Endothelial cell of umbilical vein (primary cell): ENCODE measurements around the gene KRTCAP2. TPM values are rescaled to one million over a fixed set of nuclear protein-coding genes. Genes with fewer than 3 reads are reported as not detected.

Source experiments
- BruUV-seq: library from RNA; stranded (reverse); fragments of 400-500 nt; replicated peaks from 2 replicates; lab custom pipeline; 2021; lab: Mats Ljungman, UMichigan
- CTCF ChIA-PET: fragments of 300-600, 350-600 bp; sonication (Branson Sonifier 250); formaldehyde crosslinking; loops from one replicate; lab custom pipeline; 2021; ENCODE audit warnings: antibody characterized with exemption, inconsistent platforms; lab: Charles Lee
- POLR2A ChIA-PET: fragments of 300-600, 350-600 bp; sonication (Branson Sonifier 250); formaldehyde crosslinking; loops from one replicate; lab custom pipeline; 2021; ENCODE audit warnings: antibody characterized with exemption, inconsistent platforms; lab: Charles Lee
- DNase-seq: peaks from one replicate; pipeline ENCODE4 v3.0.0-alpha.2; 2011; ENCODE audit warnings: low read depth, low spot score
- FAIRE-seq: peaks from 2 replicates; lab custom pipeline; 2011; peaks lifted over from hg19 to GRCh38; lab: Jason Lieb, UNC
- H2AFZ ChIP-seq: 2 replicates; pipeline ENCODE4 v1.6.0; 2012; ENCODE audit warnings: low read depth, low read length, control low read depth, inconsistent platforms
- H3K27ac ChIP-seq: 2 replicates; pipeline ENCODE4 v1.5.1; 2011; ENCODE audit warnings: low read depth, mild to moderate bottlenecking, control low read depth, low read length, moderate library complexity; ENCODE audit not compliant: insufficient read depth
- H3K27me3 ChIP-seq, 2 experiments: 2 replicates each; pipeline versions ENCODE4 v1.6.0 to v1.6.1; 2011; ENCODE audit warnings: low read length in 2 of 2, mixed read lengths in 1 of 2; ENCODE audit not compliant: control insufficient read depth in 2 of 2, insufficient read depth in 2 of 2
- H3K36me3 ChIP-seq, 2 experiments: 2 replicates in 1 of 2; 3 replicates in 1 of 2; pipeline ENCODE4 v1.5.1; 2011; ENCODE audit warnings: low read length in 2 of 2, mild to moderate bottlenecking in 1 of 2, moderate library complexity in 1 of 2; ENCODE audit not compliant: control insufficient read depth in 2 of 2, insufficient read depth in 2 of 2; ENCODE audit errors: extremely low read depth in 1 of 2
- H3K4me1 ChIP-seq: 3 replicates; pipeline ENCODE4 v1.5.1; 2011; ENCODE audit warnings: mild to moderate bottlenecking, low read length; ENCODE audit not compliant: control insufficient read depth, insufficient read depth; ENCODE audit errors: extremely low read depth
- H3K4me2 ChIP-seq: 2 replicates; pipeline ENCODE4 v1.6.1; 2011; ENCODE audit warnings: low read length, control low read depth, mixed read lengths; ENCODE audit not compliant: insufficient read depth
- H3K4me3 ChIP-seq, 3 experiments: fragments of 200-600 bp in 1 of 3; sonication (generic), shearing (Covaris generic) in 1 of 3; replicated peaks in 1 of 3; 2 replicates each; pipeline ENCODE4 v1.5.1; 2011 to 2016; ENCODE audit warnings: control low read depth in 3 of 3, low read length in 3 of 3, mild to moderate bottlenecking in 2 of 3, inconsistent platforms in 1 of 3, low read depth in 1 of 3, moderate library complexity in 1 of 3; ENCODE audit not compliant: insufficient read depth in 1 of 3
- H3K79me2 ChIP-seq: 2 replicates; pipeline ENCODE4 v1.6.0; 2012; ENCODE audit warnings: low read length, inconsistent platforms; ENCODE audit not compliant: control insufficient read depth, insufficient read depth
- H3K9ac ChIP-seq: replicated peaks from 2 replicates; pipeline ENCODE3; 2011; ENCODE audit warnings: low read length, control low read depth; ENCODE audit not compliant: insufficient read depth; ENCODE audit errors: extremely low read depth
- H3K9me1 ChIP-seq: replicated peaks from 3 replicates; pipeline ENCODE4 v1.6.0; 2011; ENCODE audit warnings: mild to moderate bottlenecking, low read length; ENCODE audit not compliant: control insufficient read depth, insufficient read depth; ENCODE audit errors: extremely low read depth
- H3K9me3 ChIP-seq: replicated peaks from 2 replicates; pipeline ENCODE4 v1.5.1; 2012; ENCODE audit warnings: low read length, inconsistent platforms; ENCODE audit not compliant: control insufficient read depth, insufficient read depth
- H4K20me1 ChIP-seq: replicated peaks from 2 replicates; pipeline ENCODE3; 2011; ENCODE audit warnings: mild to moderate bottlenecking, low read length; ENCODE audit not compliant: control insufficient read depth, insufficient read depth; ENCODE audit errors: extremely low read depth
- CTCF ChIP-seq, 2 donors: IDR thresholded peaks; 1 replicate in 1 of 2; 2 replicates in 1 of 2; pipeline ENCODE4 v1.5.1; 2011; ENCODE audit warnings: low read length in 2 of 2, mild to moderate bottlenecking in 2 of 2, moderate library complexity in 2 of 2, control low read depth in 1 of 2, inconsistent platforms in 1 of 2, low read depth in 1 of 2; ENCODE audit not compliant: insufficient read depth in 1 of 2; ENCODE audit errors: extremely low read depth in 1 of 2
- EZH2 ChIP-seq: IDR thresholded peaks from 2 replicates; pipeline ENCODE4 v1.6.1; 2012; ENCODE audit warnings: borderline replicate concordance, low read depth, mild to moderate bottlenecking, moderate library complexity, low read length, inconsistent platforms; ENCODE audit not compliant: severe bottlenecking
- FOS ChIP-seq: IDR thresholded peaks from 2 replicates; pipeline ENCODE4 v1.6.1; 2011; ENCODE audit warnings: mild to moderate bottlenecking, low read length, moderate library complexity, borderline replicate concordance; ENCODE audit not compliant: insufficient read depth
- GATA2 ChIP-seq: IDR thresholded peaks from 2 replicates; pipeline ENCODE4 v1.7.0; 2011; ENCODE audit warnings: low read depth, mild to moderate bottlenecking, moderate library complexity, mixed read lengths, low read length; ENCODE audit not compliant: insufficient read length, insufficient read depth
- JUN ChIP-seq: IDR thresholded peaks from 2 replicates; pipeline ENCODE4 v1.6.1; 2011; ENCODE audit warnings: borderline replicate concordance, low read depth; ENCODE audit not compliant: insufficient read length, insufficient read depth
- MYC ChIP-seq: IDR thresholded peaks from one replicate; pipeline ENCODE4 v1.6.1; 2011; ENCODE audit warnings: mild to moderate bottlenecking, low read depth, low read length
- POLR2A ChIP-seq: IDR thresholded peaks from 2 replicates; pipeline ENCODE4 v1.6.1; 2012; ENCODE audit warnings: low read depth, mild to moderate bottlenecking, control low read depth, low read length
- POLR2AphosphoS5 ChIP-seq: IDR thresholded peaks from 2 replicates; pipeline ENCODE4 v1.6.1; 2012; ENCODE audit warnings: low read depth, mild to moderate bottlenecking, control low read depth, low read length, moderate library complexity; ENCODE audit not compliant: insufficient read depth
- dilution Hi-C: fragments of 300-500 bp; cut with MboI; formaldehyde crosslinking; loops from one replicate; pipeline ENCODE4 v1.15.0; 2019; ENCODE audit warnings: low sequenced_read_pairs; ENCODE audit not compliant: extremely low pct_ligation_motif_present
- intact Hi-C: fragments of 100-400 bp; cut with micrococcal nuclease; formaldehyde crosslinking; loops from one replicate; pipeline ENCODE4 v1.10.0; 2022
- polyA plus RNA-seq, 4 experiments: library from polyadenylated mRNA; depleted of rRNA in 3 of 4; stranded (reverse) in 3 of 4; unstranded in 1 of 4; fragments of >200 nt; gene quantifications; 2 replicates each; pipeline versions ENCODE4 v1.2.1 to v1.2.3, GENCODE V29; 2011 to 2012; ENCODE audit warnings: missing spikeins in 1 of 4
- total RNA-seq: library from RNA; stranded (reverse); gene quantifications from 2 replicates; pipeline ENCODE4 v1.2.3, GENCODE V29; 2021
- TF ChIP-seq, protein P1 (sequence below): IDR thresholded peaks from 2 replicates; pipeline ENCODE4 v1.6.1; 2011; ENCODE audit not compliant: insufficient read depth, insufficient read length

The KRTCAP2 gene
- total and polyA plus RNA-seq, 2 donors (not counting 3 experiments of a cell fraction or from before 2014, with no cell fraction given), result 207 to 362 TPM

DNA sequence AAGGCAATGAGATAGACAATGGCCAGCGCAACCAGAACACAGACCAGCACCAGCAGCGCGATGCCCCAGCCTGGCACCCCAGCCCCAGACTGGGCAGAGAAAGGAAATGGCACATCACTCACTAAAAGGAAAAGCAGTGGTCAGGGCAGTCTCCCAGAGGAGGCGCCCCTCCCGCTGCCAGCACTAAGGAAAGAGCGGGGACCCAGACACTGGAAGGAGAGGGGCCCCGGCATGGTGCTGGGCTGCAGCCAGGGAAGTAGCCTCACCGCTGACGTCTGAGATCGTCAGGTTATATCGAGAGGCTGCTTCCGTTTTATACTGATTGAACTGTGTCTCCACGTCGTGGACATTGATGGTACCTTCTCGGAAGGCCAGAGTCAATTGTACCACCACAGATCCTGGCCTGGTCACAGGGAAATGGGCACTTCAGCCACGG lies 14.4 kb upstream of the KRTCAP2 start:
- DNase-seq (no peak), FAIRE-seq (no peak)
- Histone ChIP-seq H2AFZ (no peak overlapping the region), H3K79me2 (no peaks in the 10 kb centered on the region), H3K9me1 (no peaks in the 10 kb centered on the region), H3K27me3 (no peaks in the 10 kb centered on the region), H4K20me1 (no peaks in the 10 kb centered on the region), H3K9ac (no peak overlapping the region), H3K4me1 (no peaks in the 10 kb centered on the region), H3K4me2 (no peak overlapping the region), H3K9me3 (no peaks in the 10 kb centered on the region), H3K27ac (no peak overlapping the region), H3K36me3 (no peaks in the 10 kb centered on the region), H3K4me3 (no peak overlapping the region)
- dilution Hi-C loops, result no loop called here
- intact Hi-C loops, result no loop called here
- CTCF ChIA-PET, result interaction anchor here (1.0 to 1.7 kb wide), 2 partner anchors 16 to 20 kb away, joined by 3 to 6 read pairs; no protein-coding TSS in a partner anchor
- TF ChIP-seq GATA2 (no peak), CTCF (IDR thresholded peaks at IDR 0.05; ENCODE audit: extremely low read depth in 1 of 2, insufficient read depth in 1 of 2, low read depth in 1 of 2, low read length in 2 of 2) (no peak), POLR2AphosphoS5 (no peak), EZH2 (no peak), FOS (no peak), POLR2A (no peak), MYC (no peak), JUN (no peak)
- TF ChIP-seq, protein P1, sequence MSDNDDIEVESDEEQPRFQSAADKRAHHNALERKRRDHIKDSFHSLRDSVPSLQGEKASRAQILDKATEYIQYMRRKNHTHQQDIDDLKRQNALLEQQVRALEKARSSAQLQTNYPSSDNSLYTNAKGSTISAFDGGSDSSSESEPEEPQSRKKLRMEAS, result no peak
- POLR2A ChIA-PET, result no interaction called here
- BruUV-seq, result no TSS peak
